Hepatocyte (in vitro differentiated cells): ENCODE data around the gene UBR2. TPM values are rescaled to one million over a fixed set of nuclear protein-coding genes. Genes with fewer than 3 reads are reported as not detected.

Experiments used
- DNase-seq: peaks from one replicate; pipeline ENCODE4 v3.0.0-alpha.2; 2016; ENCODE audit warnings: low spot score
- H2AFZ ChIP-seq: fragments of 200-600 bp; sonication (generic); 2 replicates; pipeline ENCODE4 v1.6.0; 2016; ENCODE audit warnings: antibody characterized with exemption, mild to moderate bottlenecking
- H3K27ac ChIP-seq: fragments of 200-600 bp; sonication (generic); 2 replicates; pipeline ENCODE4 v1.5.1; 2016; ENCODE audit warnings: mild to moderate bottlenecking
- H3K27me3 ChIP-seq: fragments of 200-600 bp; sonication (generic); 2 replicates; pipeline ENCODE4 v1.6.1; 2016
- H3K36me3 ChIP-seq: fragments of 200-600 bp; sonication (generic); replicated peaks from 2 replicates; pipeline ENCODE4 v1.5.1; 2016; ENCODE audit warnings: low read depth; ENCODE audit not compliant: insufficient read depth
- H3K4me1 ChIP-seq: fragments of 200-600 bp; sonication (generic); 2 replicates; pipeline ENCODE4 v1.5.1; 2016; ENCODE audit warnings: mild to moderate bottlenecking, moderate library complexity; ENCODE audit not compliant: insufficient read depth
- H3K4me2 ChIP-seq: fragments of 200-600 bp; sonication (generic); 2 replicates; pipeline ENCODE4 v1.6.0; 2016
- H3K4me3 ChIP-seq: fragments of 200-600 bp; sonication (generic); 2 replicates; pipeline ENCODE4 v1.5.1; 2016; ENCODE audit warnings: mild to moderate bottlenecking
- H3K79me2 ChIP-seq: fragments of 200-600 bp; sonication (generic); 2 replicates; pipeline ENCODE4 v1.6.0; 2017; ENCODE audit warnings: mild to moderate bottlenecking
- H3K9me2 ChIP-seq: fragments of 200-600 bp; sonication (generic); replicated peaks from 2 replicates; pipeline ENCODE4 v1.6.0; 2017; ENCODE audit warnings: mild to moderate bottlenecking; ENCODE audit not compliant: insufficient read depth
- H3K9me3 ChIP-seq: fragments of 200-600 bp; sonication (generic); 2 replicates; pipeline ENCODE4 v1.5.1; 2016; ENCODE audit warnings: low read depth, mild to moderate bottlenecking
- H4K20me1 ChIP-seq: fragments of 200-600 bp; sonication (generic); 2 replicates; pipeline ENCODE4 v1.6.0; 2016; ENCODE audit warnings: mild to moderate bottlenecking; ENCODE audit not compliant: insufficient read depth, poor library complexity, severe bottlenecking
- EZH2 ChIP-seq: fragments of 200-600 bp; sonication (generic); IDR thresholded peaks from 2 replicates; pipeline ENCODE4 v1.6.1; 2016; ENCODE audit warnings: antibody characterized with exemption, mild to moderate bottlenecking, borderline replicate concordance
- EZH2phosphoT487 ChIP-seq: fragments of 200-600 bp; sonication (generic); IDR thresholded peaks from one replicate; pipeline ENCODE4 v1.6.1; 2018; ENCODE audit warnings: antibody characterized with exemption, mild to moderate bottlenecking, low read depth, moderate library complexity; ENCODE audit not compliant: unreplicated experiment, severe bottlenecking
- WGBS: methylation state at CpG from one replicate; pipeline ENCODE4 v1.1.6; 2016; ENCODE audit warnings: low lambda C conversion rate; ENCODE audit errors: missing lambda C conversion rate; 5-methylcytosine and 5-hydroxymethylcytosine counted together
- polyA plus RNA-seq: library from polyadenylated mRNA; unstranded; fragments of >200 nt; fragmentation: Nextera tagmentation; extraction: Ambion mirVana; gene quantifications from 2 replicates; pipeline ENCODE4 v1.2.1, GENCODE V29; 2016
- small RNA-seq: library from RNA; depleted of rRNA; stranded (forward); fragments of <200 nt; gene quantifications from one replicate; pipeline ENCODE3, GENCODE V24; 2014
- total RNA-seq: library from RNA; depleted of rRNA; stranded (reverse); fragments of >200 nt; gene quantifications from 2 replicates; pipeline ENCODE4 v1.2.3, GENCODE V29; 2014
- TF ChIP-seq, protein P1 (sequence below): fragments of 200-600 bp; sonication (generic); IDR thresholded peaks from 2 replicates; pipeline ENCODE4 v1.5.1; 2016; ENCODE audit warnings: antibody characterized with exemption, mild to moderate bottlenecking; ENCODE audit not compliant: poor library complexity

Gene UBR2
- total and polyA plus RNA-seq, 2 experiments from 2014 or later, result 8.1 to 24.4 TPM

DNA sequence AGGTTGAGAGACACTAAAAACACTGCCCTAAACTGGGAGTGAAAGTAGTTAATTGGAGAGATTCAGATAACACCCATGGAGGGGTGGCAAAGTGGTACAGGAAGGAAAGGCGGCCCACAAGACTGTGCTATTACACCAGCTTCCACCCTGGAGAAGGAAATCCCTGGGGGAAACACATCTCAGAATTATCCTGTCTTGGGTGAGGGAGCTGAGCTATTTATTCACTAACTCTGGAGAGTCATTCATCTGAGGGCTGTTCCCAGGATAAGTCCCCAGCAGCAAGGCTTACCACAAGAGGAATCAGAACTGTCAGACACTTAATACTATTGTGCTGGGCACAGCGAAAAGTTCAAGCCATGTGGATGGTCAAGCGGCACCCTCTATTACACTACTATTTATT, 172.1 kb downstream of the UBR2 start:
- no peak overlapping the region for H2AFZ ChIP-seq
- H3K4me2 ChIP-seq, result no peak overlapping the region
- no peaks in the 10 kb centered on the region for H3K79me2 ChIP-seq
- no peak for DNase-seq
- H3K9me2 ChIP-seq, result no peaks in the 10 kb centered on the region
- H3K9me3 ChIP-seq, result no peaks in the 10 kb centered on the region
- TF ChIP-seq EZH2phosphoT487 (no peak), EZH2 (no peak)
- TF ChIP-seq, protein P1, sequence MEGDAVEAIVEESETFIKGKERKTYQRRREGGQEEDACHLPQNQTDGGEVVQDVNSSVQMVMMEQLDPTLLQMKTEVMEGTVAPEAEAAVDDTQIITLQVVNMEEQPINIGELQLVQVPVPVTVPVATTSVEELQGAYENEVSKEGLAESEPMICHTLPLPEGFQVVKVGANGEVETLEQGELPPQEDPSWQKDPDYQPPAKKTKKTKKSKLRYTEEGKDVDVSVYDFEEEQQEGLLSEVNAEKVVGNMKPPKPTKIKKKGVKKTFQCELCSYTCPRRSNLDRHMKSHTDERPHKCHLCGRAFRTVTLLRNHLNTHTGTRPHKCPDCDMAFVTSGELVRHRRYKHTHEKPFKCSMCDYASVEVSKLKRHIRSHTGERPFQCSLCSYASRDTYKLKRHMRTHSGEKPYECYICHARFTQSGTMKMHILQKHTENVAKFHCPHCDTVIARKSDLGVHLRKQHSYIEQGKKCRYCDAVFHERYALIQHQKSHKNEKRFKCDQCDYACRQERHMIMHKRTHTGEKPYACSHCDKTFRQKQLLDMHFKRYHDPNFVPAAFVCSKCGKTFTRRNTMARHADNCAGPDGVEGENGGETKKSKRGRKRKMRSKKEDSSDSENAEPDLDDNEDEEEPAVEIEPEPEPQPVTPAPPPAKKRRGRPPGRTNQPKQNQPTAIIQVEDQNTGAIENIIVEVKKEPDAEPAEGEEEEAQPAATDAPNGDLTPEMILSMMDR, result no peak
- no peaks in the 10 kb centered on the region for H3K36me3 ChIP-seq
- WGBS, result 88% methylated on average over 3 of the region's 3 CpGs
- H3K27me3 ChIP-seq, result no peaks in the 10 kb centered on the region
- no peak overlapping the region for H3K4me3 ChIP-seq
- no peaks in the 10 kb centered on the region for H4K20me1 ChIP-seq
- H3K27ac ChIP-seq, result no peak overlapping the region
- H3K4me1 ChIP-seq, result no peaks in the 10 kb centered on the region

DNA sequence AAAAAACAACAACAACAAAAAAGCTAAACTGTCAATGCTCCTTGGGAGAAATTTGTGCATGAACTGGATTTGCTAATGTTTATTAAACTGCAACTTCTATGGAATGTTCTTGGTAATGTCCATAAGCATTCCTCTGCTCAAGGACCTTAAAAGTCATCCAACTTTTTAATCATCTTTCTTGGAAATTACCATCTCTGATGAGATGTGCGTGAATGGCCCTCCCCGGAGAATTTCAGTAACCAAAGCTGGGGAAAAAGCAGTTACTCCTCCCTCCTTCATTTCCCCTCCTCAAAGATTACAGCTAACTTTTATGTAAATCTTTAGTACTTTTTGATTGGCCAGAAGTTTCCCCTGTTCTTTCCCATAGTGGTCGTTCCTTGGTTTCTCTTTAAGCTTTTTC, 176.9 kb downstream of the UBR2 start:
- no peak overlapping the region for H3K4me3 ChIP-seq
- H3K79me2 ChIP-seq, result peaks cover 29% of the 10 kb centered on the region
- no peak for DNase-seq
- H2AFZ ChIP-seq, result no peak overlapping the region
- no peaks in the 10 kb centered on the region for H3K36me3 ChIP-seq
- H3K9me3 ChIP-seq, result no peaks in the 10 kb centered on the region
- H3K4me1 ChIP-seq, result peaks cover 9% of the 10 kb centered on the region
- no peaks in the 10 kb centered on the region for H3K9me2 ChIP-seq
- WGBS, result 97% methylated on average over 3 of the region's 3 CpGs
- no peaks in the 10 kb centered on the region for H3K27me3 ChIP-seq
- H3K27ac ChIP-seq, result no peak overlapping the region
- H3K4me2 ChIP-seq, result no peak overlapping the region
- H4K20me1 ChIP-seq, result peaks cover 17% of the 10 kb centered on the region
- TF ChIP-seq EZH2 (no peak), EZH2phosphoT487 (no peak)
- TF ChIP-seq, protein P1, result no peak

DNA sequence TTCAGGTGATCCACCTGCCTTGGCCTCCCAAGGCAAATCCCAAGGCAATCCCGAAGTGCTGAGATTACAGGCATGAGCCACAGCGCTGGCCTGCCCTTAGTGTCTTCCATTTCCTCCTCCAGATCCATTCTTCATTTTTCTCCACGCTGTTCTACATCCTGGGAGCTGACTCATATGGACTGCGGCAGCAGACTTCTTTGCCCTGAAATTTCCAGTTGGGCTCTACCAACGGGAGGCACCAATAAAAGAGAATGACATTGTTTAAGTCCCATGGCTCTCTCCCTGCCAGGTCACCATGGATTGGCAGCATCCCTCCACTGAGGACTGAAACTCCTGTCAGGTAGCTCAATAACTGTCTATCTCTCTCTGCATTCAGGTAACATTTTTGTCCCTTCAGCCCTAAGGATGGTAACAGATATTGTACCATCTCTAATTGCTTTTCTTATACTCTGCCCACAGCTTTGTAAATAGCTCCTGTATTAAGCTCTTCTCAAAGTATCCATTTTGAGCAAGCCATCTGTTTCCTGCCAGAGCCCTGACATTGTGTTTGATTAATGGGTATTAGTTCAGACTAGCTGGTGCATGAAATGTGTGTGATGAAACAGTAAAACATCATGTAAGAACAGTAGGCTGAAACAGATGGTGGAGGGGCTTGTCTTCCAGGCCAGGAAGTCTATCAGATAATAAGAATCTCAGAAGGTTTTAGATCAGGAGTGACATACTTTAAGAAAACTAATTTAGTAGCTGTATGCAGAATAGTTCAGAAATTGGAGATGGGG, 178.5 kb downstream of the UBR2 start:
- no peaks in the 10 kb centered on the region for H3K27me3 ChIP-seq
- H3K27ac ChIP-seq, result no peak overlapping the region
- H2AFZ ChIP-seq, result no peak overlapping the region
- H4K20me1 ChIP-seq, result peaks cover 17% of the 10 kb centered on the region
- H3K36me3 ChIP-seq, result no peaks in the 10 kb centered on the region
- no peaks in the 10 kb centered on the region for H3K9me3 ChIP-seq
- no peak overlapping the region for H3K4me3 ChIP-seq
- WGBS, result 73% methylated on average over 5 of the region's 5 CpGs
- H3K4me1 ChIP-seq, result peaks cover 9% of the 10 kb centered on the region
- DNase-seq, result no peak
- H3K4me2 ChIP-seq, result no peak overlapping the region
- H3K79me2 ChIP-seq, result peaks cover 29% of the 10 kb centered on the region
- TF ChIP-seq EZH2, result no peak
- no peak for TF ChIP-seq EZH2phosphoT487
- TF ChIP-seq, protein P1, result no peak
- no peaks in the 10 kb centered on the region for H3K9me2 ChIP-seq

Small RNAs within 50 kb of the gene (small RNA-seq; reads per million reads assigned to genes)
- not detected for gene RNU6-890P

Other genes with a start within 250 kb of the UBR2 start
- 3.1 and 5.1 TPM in 2 replicates for gene TRERF1, start 112.1 kb upstream of the UBR2 start, total RNA-seq
- gene TRERF1, start 112.1 kb upstream of the UBR2 start, polyA plus RNA-seq, result 3.2 and 5.2 TPM in 2 replicates
- not detected in 2 replicates for gene PRPH2, start 158.6 kb downstream of the UBR2 start, total RNA-seq
- gene PRPH2, start 158.6 kb downstream of the UBR2 start, polyA plus RNA-seq, result not detected in 2 replicates
- gene TBCC, start 182.1 kb downstream of the UBR2 start, total RNA-seq, result 28.9 and 30.2 TPM in 2 replicates
- gene TBCC, start 182.1 kb downstream of the UBR2 start, polyA plus RNA-seq, result 22.1 and 31.5 TPM in 2 replicates
- gene BICRAL, start 218.0 kb downstream of the UBR2 start, total RNA-seq, result 6.3 and 8.1 TPM in 2 replicates
- gene BICRAL, start 218.0 kb downstream of the UBR2 start, polyA plus RNA-seq, result 2.1 and 3.1 TPM in 2 replicates